Panc1 (cell line): ENCODE results near the gene CFAP157.

Source experiments
- CTCF ChIP-seq: fragments of 450-650 bp; IDR thresholded peaks from 2 replicates; pipeline ENCODE4 v1.5.1; 2017; ENCODE audit warnings: mild to moderate bottlenecking
- POLR2AphosphoS5 ChIP-seq: IDR thresholded peaks from 2 replicates; pipeline ENCODE4 v1.6.1; 2012; ENCODE audit warnings: mild to moderate bottlenecking, low read depth, low read length, moderate library complexity
- SIN3A ChIP-seq: IDR thresholded peaks from 2 replicates; pipeline ENCODE4 v1.6.1; 2012; ENCODE audit warnings: low read depth, mild to moderate bottlenecking, low read length, moderate library complexity, borderline replicate concordance; ENCODE audit not compliant: insufficient read depth
- TCF7L2 ChIP-seq: IDR thresholded peaks from 2 replicates; pipeline ENCODE4 v1.6.1; 2011; ENCODE audit warnings: mild to moderate bottlenecking, low read depth, low read length, inconsistent platforms

GRCh38 chr9:127754099-127755060 lies 47.6 kb downstream of the CFAP157 start:
- TF ChIP-seq CTCF: no peak
- no peak for TF ChIP-seq SIN3A
- TF ChIP-seq POLR2AphosphoS5: no peak
- no peak for TF ChIP-seq TCF7L2
